DND-41 (cell line): ENCODE results near the gene ZNF577.

Experiments used
- EZH2 ChIP-seq: IDR thresholded peaks from 3 replicates; pipeline ENCODE4 v1.6.1; 2012; ENCODE audit warnings: borderline replicate concordance, low read depth, mild to moderate bottlenecking, moderate library complexity, low read length, inconsistent platforms; ENCODE audit not compliant: severe bottlenecking
- TF ChIP-seq, protein P1 (sequence below): IDR thresholded peaks from 2 replicates; pipeline ENCODE4 v1.5.1; 2012; ENCODE audit warnings: borderline replicate concordance, low read length, moderate library complexity, mild to moderate bottlenecking; ENCODE audit not compliant: poor library complexity, severe bottlenecking; ENCODE audit errors: extremely low read depth

DNA sequence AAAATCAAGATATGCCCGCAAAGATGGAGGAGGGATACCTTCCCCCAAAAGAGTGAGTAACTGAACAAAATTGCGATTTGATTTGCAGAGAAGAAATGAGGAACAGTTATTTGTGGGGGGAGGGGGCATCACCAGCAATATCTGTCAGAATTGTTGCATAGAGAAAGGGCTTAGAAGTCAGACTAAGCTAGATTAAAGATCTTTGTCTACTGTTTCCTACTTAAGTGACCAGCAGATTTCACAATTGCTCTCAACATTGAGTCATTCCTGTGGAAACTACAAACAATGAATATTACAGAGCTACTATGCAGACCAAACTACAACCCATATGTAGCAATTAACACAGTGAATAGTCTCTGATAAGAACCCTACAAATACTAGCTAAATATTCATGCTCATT lies 65.4 kb downstream of the ZNF577 start:
- TF ChIP-seq, protein P1, sequence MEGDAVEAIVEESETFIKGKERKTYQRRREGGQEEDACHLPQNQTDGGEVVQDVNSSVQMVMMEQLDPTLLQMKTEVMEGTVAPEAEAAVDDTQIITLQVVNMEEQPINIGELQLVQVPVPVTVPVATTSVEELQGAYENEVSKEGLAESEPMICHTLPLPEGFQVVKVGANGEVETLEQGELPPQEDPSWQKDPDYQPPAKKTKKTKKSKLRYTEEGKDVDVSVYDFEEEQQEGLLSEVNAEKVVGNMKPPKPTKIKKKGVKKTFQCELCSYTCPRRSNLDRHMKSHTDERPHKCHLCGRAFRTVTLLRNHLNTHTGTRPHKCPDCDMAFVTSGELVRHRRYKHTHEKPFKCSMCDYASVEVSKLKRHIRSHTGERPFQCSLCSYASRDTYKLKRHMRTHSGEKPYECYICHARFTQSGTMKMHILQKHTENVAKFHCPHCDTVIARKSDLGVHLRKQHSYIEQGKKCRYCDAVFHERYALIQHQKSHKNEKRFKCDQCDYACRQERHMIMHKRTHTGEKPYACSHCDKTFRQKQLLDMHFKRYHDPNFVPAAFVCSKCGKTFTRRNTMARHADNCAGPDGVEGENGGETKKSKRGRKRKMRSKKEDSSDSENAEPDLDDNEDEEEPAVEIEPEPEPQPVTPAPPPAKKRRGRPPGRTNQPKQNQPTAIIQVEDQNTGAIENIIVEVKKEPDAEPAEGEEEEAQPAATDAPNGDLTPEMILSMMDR: no peak
- no peak for TF ChIP-seq EZH2
